Measurements from ENCODE around the gene SLC15A5.

The SLC15A5 gene

GRCh38 chr12:16277585-16277984 is at the start of gene SLC15A5:
TSS of gene SLC15A5 (minus strand) at chr12:16277685. CDS start at chr12:16277685, 0 bp downstream.
- no peak for DNase-seq

- no peak for DNase-seq
Observed at GRCh38 chr12:16325426-16325825, 47.9 kb upstream of the SLC15A5 start.

- DNase-seq: no peak
Observed at GRCh38 chr12:16324772-16325171, 47.3 kb upstream of the SLC15A5 start.

GRCh38 chr12:16324272-16324671 is 46.8 kb upstream of the SLC15A5 start:
- no peak for DNase-seq

GRCh38 chr12:16323638-16324037 is 46.2 kb upstream of the SLC15A5 start:
- DNase-seq: no peak

- no peak for DNase-seq
Observed at GRCh38 chr12:16323010-16323409, 45.5 kb upstream of the SLC15A5 start.

GRCh38 chr12:16310934-16311333 is 33.4 kb upstream of the SLC15A5 start:
- DNase-seq: no peak

GRCh38 chr12:16307856-16308475 is 30.5 kb upstream of the SLC15A5 start:
- DNase-seq: peak in 1 of 2 donors; percentile 3

- no peak for DNase-seq
Observed at GRCh38 chr12:16303939-16304338, 26.5 kb upstream of the SLC15A5 start.

GRCh38 chr12:16300736-16301135 is 23.3 kb upstream of the SLC15A5 start:
- no peak for DNase-seq

- DNase-seq: no peak
Observed at GRCh38 chr12:16300122-16300521, 22.6 kb upstream of the SLC15A5 start.

GRCh38 chr12:16299403-16299802 is 21.9 kb upstream of the SLC15A5 start:
- peak in 1 of 2 donors; percentile 3 for DNase-seq

- DNase-seq: no peak
Observed at GRCh38 chr12:16297521-16297920, 20.0 kb upstream of the SLC15A5 start.

GRCh38 chr12:16294376-16294956 is 17.0 kb upstream of the SLC15A5 start:
- DNase-seq: no peak

GRCh38 chr12:16291032-16291431 is 13.5 kb upstream of the SLC15A5 start:
- no peak for DNase-seq

- no peak for DNase-seq
Observed at GRCh38 chr12:16285586-16285985, 8.1 kb upstream of the SLC15A5 start.

- DNase-seq: no peak
Observed at GRCh38 chr12:16282978-16283377, 5.5 kb upstream of the SLC15A5 start.

GRCh38 chr12:16282081-16282480 is 4.6 kb upstream of the SLC15A5 start:
- no peak for DNase-seq

GRCh38 chr12:16281157-16281556 is 3.7 kb upstream of the SLC15A5 start:
- DNase-seq: no peak

- no peak for DNase-seq
Observed at GRCh38 chr12:16272222-16272621, 5.3 kb downstream of the SLC15A5 start.

- no peak for DNase-seq
Observed at GRCh38 chr12:16271062-16271461, 6.4 kb downstream of the SLC15A5 start.

- no peak for DNase-seq
Observed at GRCh38 chr12:16269946-16270345, 7.5 kb downstream of the SLC15A5 start.

- no peak for DNase-seq
Observed at GRCh38 chr12:16266085-16266484, 11.4 kb downstream of the SLC15A5 start.

- DNase-seq: no peak
Observed at GRCh38 chr12:16261944-16262475, 15.5 kb downstream of the SLC15A5 start.

GRCh38 chr12:16260206-16260605 is 17.3 kb downstream of the SLC15A5 start:
- DNase-seq: no peak
